A549 (cell line): ENCODE measurements around the gene SH3RF2. TPM values are rescaled to one million over a fixed set of nuclear protein-coding genes. Genes with fewer than 3 reads are reported as not detected.

Experiments used
- ATAC-seq, 2 experiments: fragments of 200-7000 bp in 1 of 2; fragments of >200 bp in 1 of 2; cut with Nextera tagmentation in 1 of 2; cut with Tn5 transposase in 1 of 2; 3 replicates each; pipeline versions ENCODE4 v1.8.0 to v1.9.1; 2018 to 2020; ENCODE audit warnings: mild to moderate bottlenecking in 1 of 2, moderate library complexity in 1 of 2
- CTCF ChIA-PET: fragments of 300-600 bp; sonication (Branson Sonifier 250); formaldehyde crosslinking; extraction: SDS; loops from one replicate; lab custom pipeline; 2021; ENCODE audit warnings: antibody characterized with exemption, inconsistent platforms; lab: Yijun Ruan, JAX
- POLR2A ChIA-PET: fragments of 350-600 bp; formaldehyde crosslinking; extraction: SDS; loops from one replicate; lab custom pipeline; 2021; ENCODE audit warnings: antibody characterized with exemption, inconsistent platforms; lab: Yijun Ruan, JAX
- DNase-seq, 2 experiments: peaks; one replicate each; pipeline versions ENCODE4 v3.0.0 to v3.0.0-alpha.2; 2011 to 2016; ENCODE audit warnings: low read depth in 1 of 2, low spot score in 1 of 2
- FAIRE-seq: peaks from 2 replicates; lab custom pipeline; 2011; peaks lifted over from hg19 to GRCh38; lab: Jason Lieb, UNC
- H3K27ac ChIP-seq, 2 experiments: fragments of >200 bp; sonication (Bioruptor Twin); formaldehyde crosslinking; 3 replicates each; pipeline ENCODE4 v1.5.1; 2016 to 2017
- H3K4me1 ChIP-seq: fragments of >200 bp; sonication (Bioruptor Twin); formaldehyde crosslinking; 3 replicates; pipeline ENCODE4 v1.6.1; 2016
- H3K4me2 ChIP-seq: fragments of >200 bp; sonication (Bioruptor Twin); formaldehyde crosslinking; 3 replicates; pipeline ENCODE4 v1.6.1; 2016
- H3K4me3 ChIP-seq: fragments of >200 bp; sonication (Bioruptor Twin); formaldehyde crosslinking; 3 replicates; pipeline ENCODE4 v1.5.1; 2016
- H3K9me3 ChIP-seq: fragments of >200 bp; sonication (Bioruptor Twin); formaldehyde crosslinking; 3 replicates; pipeline ENCODE4 v1.6.1; 2016
- ATOH8 ChIP-seq: fragments of 250-450 bp; sonication (Bioruptor Pico); IDR thresholded peaks from 2 replicates; pipeline ENCODE4 v1.5.0; 2020; ENCODE audit warnings: low read depth, mild to moderate bottlenecking, moderate library complexity
- BCL3 ChIP-seq: fragments of >200 bp; sonication (Bioruptor Twin); formaldehyde crosslinking; IDR thresholded peaks from 3 replicates; pipeline ENCODE4 v1.6.1; 2016
- CEBPB ChIP-seq, 2 experiments: fragments of >200 bp in 1 of 2; sonication (Bioruptor Twin) in 1 of 2; formaldehyde crosslinking in 1 of 2; IDR thresholded peaks; 2 replicates each; pipeline ENCODE4 v1.6.1; 2012 to 2016
- CHD2 ChIP-seq: fragments of 150-350 bp; IDR thresholded peaks from 2 replicates; pipeline ENCODE4 v1.6.1; 2014; ENCODE audit warnings: low read length; ENCODE audit not compliant: partially characterized antibody
- ELK1 ChIP-seq: fragments of 150-350 bp; IDR thresholded peaks from 2 replicates; pipeline ENCODE4 v1.6.1; 2014; ENCODE audit warnings: low read depth, mild to moderate bottlenecking, low read length
- FOXS1 ChIP-seq: fragments of 250-450 bp; sonication (Bioruptor Pico); IDR thresholded peaks from 2 replicates; pipeline ENCODE4 v1.5.0; 2020; ENCODE audit warnings: mild to moderate bottlenecking, moderate library complexity
- HEYL ChIP-seq: fragments of 250-450 bp; sonication (Bioruptor Pico); IDR thresholded peaks from 2 replicates; pipeline ENCODE4 v1.8.0; 2021; ENCODE audit warnings: mild to moderate bottlenecking, moderate library complexity
- HMGXB4 ChIP-seq: fragments of 250-450 bp; sonication (Bioruptor Pico); IDR thresholded peaks from 2 replicates; pipeline ENCODE4 v1.5.0; 2021; ENCODE audit warnings: mild to moderate bottlenecking, moderate library complexity, borderline replicate concordance
- HOXB13 ChIP-seq: fragments of 250-450 bp; sonication (Bioruptor Pico); IDR thresholded peaks from 2 replicates; pipeline ENCODE4 v1.5.0; 2020; ENCODE audit warnings: low read depth, mild to moderate bottlenecking, moderate library complexity
- JUN ChIP-seq, 2 experiments: fragments of >200 bp; sonication (Bioruptor Twin); formaldehyde crosslinking; IDR thresholded peaks; 2 replicates in 1 of 2; 3 replicates in 1 of 2; pipeline ENCODE4 v1.6.1; 2016 to 2017
- KDM5A ChIP-seq: fragments of 200-600 bp; sonication (generic); IDR thresholded peaks from 2 replicates; pipeline ENCODE4 v1.6.1; 2016; ENCODE audit warnings: antibody characterized with exemption, mild to moderate bottlenecking
- MAFK ChIP-seq: fragments of 450-650 bp; IDR thresholded peaks from 2 replicates; pipeline ENCODE4 v1.6.1; 2014; ENCODE audit not compliant: partially characterized antibody
- RARB ChIP-seq: fragments of 250-450 bp; sonication (Bioruptor Pico); IDR thresholded peaks from 2 replicates; pipeline ENCODE4 v1.8.0; 2021; ENCODE audit warnings: mild to moderate bottlenecking, moderate library complexity
- RFX5 ChIP-seq: fragments of 450-650 bp; IDR thresholded peaks from 2 replicates; pipeline ENCODE4 v1.7.1; 2014; ENCODE audit warnings: antibody characterized with exemption, mild to moderate bottlenecking, moderate library complexity
- SMC3 ChIP-seq: fragments of >200 bp; sonication (Bioruptor Twin); formaldehyde crosslinking; IDR thresholded peaks from 3 replicates; pipeline ENCODE4 v1.6.1; 2018; ENCODE audit warnings: inconsistent platforms
- TP53 ChIP-seq: fragments of 250-450 bp; sonication (Bioruptor Pico); IDR thresholded peaks from 2 replicates; pipeline ENCODE4 v1.5.0; 2021; ENCODE audit warnings: mild to moderate bottlenecking, moderate library complexity
- USF2 ChIP-seq: fragments of 450-650 bp; IDR thresholded peaks from 2 replicates; pipeline ENCODE4 v1.6.1; 2014; ENCODE audit warnings: antibody characterized with exemption
- ZC3H11A ChIP-seq: fragments of 450-650 bp; IDR thresholded peaks from 2 replicates; pipeline ENCODE4 v1.6.1; 2014; ENCODE audit warnings: antibody characterized with exemption, mild to moderate bottlenecking
- ZFP36 ChIP-seq: fragments of 450-650 bp; IDR thresholded peaks from 2 replicates; pipeline ENCODE4 v1.6.1; 2014; ENCODE audit warnings: borderline replicate concordance; ENCODE audit not compliant: partially characterized antibody
- ZNF302 ChIP-seq: fragments of 250-450 bp; sonication (Bioruptor Pico); IDR thresholded peaks from 2 replicates; pipeline ENCODE4 v1.9.0; 2021; ENCODE audit warnings: inconsistent platforms, mild to moderate bottlenecking, moderate library complexity
- ZSCAN20 ChIP-seq: fragments of 250-450 bp; sonication (Bioruptor Pico); IDR thresholded peaks from 2 replicates; pipeline ENCODE4 v1.8.0; 2022; ENCODE audit warnings: mild to moderate bottlenecking, moderate library complexity
- WGBS: methylation state at CpG from one replicate; pipeline ENCODE4 v1.1.6; 2017; ENCODE audit errors: missing lambda C conversion rate; 5-methylcytosine and 5-hydroxymethylcytosine counted together
- polyA plus RNA-seq, 4 experiments: library from polyadenylated mRNA; depleted of rRNA in 3 of 4; stranded (reverse); fragments of >200 nt; fragmentation: RNase III in 1 of 4; extraction: RNeasy Plus Mini Kit Qiagen cat#74134 plus additional on column Dnase treatment in 1 of 4; gene quantifications; 2 replicates in 3 of 4; 3 replicates in 1 of 4; pipeline ENCODE4 v1.2.3, GENCODE V29; 2011 to 2017

Gene SH3RF2
- polyA plus RNA-seq, 2 of the 4 experiments (the other 2 are of a cell fraction) = 4.1 to 6.0 TPM

- Histone ChIP-seq H3K4me1 (peaks cover 47% of the 10 kb centered on the region), H3K4me2 (no peak overlapping the region), H3K27ac (no peak overlapping the region), H3K4me3 (no peak overlapping the region), H3K9me3 (no peaks in the 10 kb centered on the region)
- FAIRE-seq = no peak
- no peak for DNase-seq
- 90% methylated on average over 3 of the region's 3 CpGs for WGBS
- CTCF ChIA-PET = interaction anchor here (0.8 kb wide), 1 partner anchor 40 kb away, joined by 3 read pairs; no protein-coding TSS in a partner anchor
- POLR2A ChIA-PET = no interaction called here
- no peak for TF ChIP-seq ZFP36
- no peak for TF ChIP-seq KDM5A
- no peak for TF ChIP-seq HOXB13 (CRISPR knock-in tag)
- TF ChIP-seq TP53 (CRISPR knock-in tag) = no peak
- peak; percentile 67 for TF ChIP-seq MAFK
- no peak for ATAC-seq
Observed at GRCh38 chr5:145948047-145948446, 11.7 kb downstream of the SH3RF2 start.

- H3K27ac ChIP-seq = no peak overlapping the region
- DNase-seq (no peak), FAIRE-seq (no peak), ATAC-seq (no peak)
- peaks cover 38% of the 10 kb centered on the region for H3K4me1 ChIP-seq
- TF ChIP-seq ELK1 = no peak
- TF ChIP-seq CHD2 = no peak
- TF ChIP-seq HOXB13 (CRISPR knock-in tag) = no peak
- no peak for TF ChIP-seq ATOH8 (CRISPR knock-in tag)
- no peak for TF ChIP-seq USF2
- 92% methylated on average over 6 of the region's 6 CpGs for WGBS
- no peak overlapping the region for H3K4me3 ChIP-seq
- POLR2A ChIA-PET = no interaction called here
- H3K9me3 ChIP-seq = no peaks in the 10 kb centered on the region
- CTCF ChIA-PET = no interaction called here
- no peak overlapping the region for H3K4me2 ChIP-seq
Observed at GRCh38 chr5:145948921-145949320, 12.5 kb downstream of the SH3RF2 start.

- WGBS = 83% methylated on average over 2 of the region's 2 CpGs
Observed at GRCh38 chr5:145949474-145949873, 13.1 kb downstream of the SH3RF2 start.

More at GRCh38 chr5:145949474-145949873, 13.1 kb downstream of the SH3RF2 start:
- no peak for FAIRE-seq
- H3K9me3 ChIP-seq = 0 out of 3 replicates have a peak, but pooled peaks cover 2% of the 10 kb centered on the region
- TF ChIP-seq FOXS1 (no peak), SMC3 (no peak), TP53 (CRISPR knock-in tag) (no peak), CEBPB (IDR thresholded peaks at IDR 0.05) (no peak), HMGXB4 (no peak), HEYL (CRISPR knock-in tag) (no peak), ZNF302 (CRISPR knock-in tag) (no peak), ZSCAN20 (no peak), BCL3 (no peak), ZC3H11A (no peak), JUN (IDR thresholded peaks at IDR 0.05) (no peak), RARB (no peak), KDM5A (no peak), RFX5 (no peak)
- TF ChIP-seq, all 56 proteins: peak for 0
- no peak overlapping the region for H3K4me2 ChIP-seq
- peaks cover 33% of the 10 kb centered on the region for H3K4me1 ChIP-seq
- no peak for DNase-seq
- no peak overlapping the region for H3K4me3 ChIP-seq
- H3K27ac ChIP-seq = no peak overlapping the region
- no peak for ATAC-seq
- CTCF ChIA-PET = interaction anchor here (0.9 kb wide), 1 partner anchor 12 kb away, joined by 3 read pairs; no protein-coding TSS in a partner anchor
- POLR2A ChIA-PET = no interaction called here
